Activated naive CD4-positive, alpha-beta T cell treated with Interleukin-2 at 50 U/mL for 16 hours (primary cell): ENCODE measurements around the gene RGS8.

Experiments used
- DNase-seq: peaks from one replicate; pipeline ENCODE4 v3.0.0-alpha.2; 2020

Gene RGS8

GRCh38 chr1:182670032-182670749 is 14.2 kb downstream of the RGS8 start:
- no peak for DNase-seq

- DNase-seq: no peak
These were observed 15.1 kb downstream of the RGS8 start for GRCh38 chr1:182669266-182669665.

GRCh38 chr1:182668521-182669054 is 15.8 kb downstream of the RGS8 start:
- DNase-seq: no peak

- no peak for DNase-seq
These were observed 16.4 kb downstream of the RGS8 start for GRCh38 chr1:182667848-182668505.

- DNase-seq: no peak
These were observed 17.7 kb downstream of the RGS8 start for GRCh38 chr1:182666706-182667105.

- DNase-seq: no peak
These were observed 20.1 kb downstream of the RGS8 start for GRCh38 chr1:182664296-182664695.

- no peak for DNase-seq
These were observed 21.4 kb downstream of the RGS8 start for GRCh38 chr1:182662956-182663355.

GRCh38 chr1:182662121-182662890 is 22.1 kb downstream of the RGS8 start:
- no peak for DNase-seq

GRCh38 chr1:182658055-182658454 is 26.3 kb downstream of the RGS8 start:
- DNase-seq: no peak

GRCh38 chr1:182656842-182657397 is 27.5 kb downstream of the RGS8 start:
- no peak for DNase-seq

GRCh38 chr1:182653986-182654385 is 30.4 kb downstream of the RGS8 start:
- no peak for DNase-seq

GRCh38 chr1:182652933-182653332 is 31.5 kb downstream of the RGS8 start:
- DNase-seq: no peak

- no peak for DNase-seq
These were observed 33.1 kb downstream of the RGS8 start for GRCh38 chr1:182651339-182651724.

- DNase-seq: no peak
These were observed 33.6 kb downstream of the RGS8 start for GRCh38 chr1:182650678-182651338.

GRCh38 chr1:182649041-182649440 is 35.3 kb downstream of the RGS8 start:
- no peak for DNase-seq

- DNase-seq: no peak
These were observed 37.6 kb downstream of the RGS8 start for GRCh38 chr1:182646739-182647138.

- no peak for DNase-seq
These were observed 39.5 kb downstream of the RGS8 start for GRCh38 chr1:182644886-182645285.

GRCh38 chr1:182643699-182644098 is 40.7 kb downstream of the RGS8 start:
- no peak for DNase-seq

GRCh38 chr1:182642461-182642860 is 41.9 kb downstream of the RGS8 start:
- no peak for DNase-seq

GRCh38 chr1:182641561-182641960 is 42.8 kb downstream of the RGS8 start:
- DNase-seq: no peak

- DNase-seq: no peak
These were observed 45.1 kb downstream of the RGS8 start for GRCh38 chr1:182639330-182639729.

GRCh38 chr1:182637769-182638168 is 46.6 kb downstream of the RGS8 start:
- no peak for DNase-seq

GRCh38 chr1:182635871-182636270 is 48.5 kb downstream of the RGS8 start:
- DNase-seq: no peak
